Fibroblast of skin of right biceps (primary cell): Measurements from ENCODE around the gene CABP1.
A peak's percentile ranks its signal among the peaks of the same experiment; 100 is the strongest.

ENCODE experiments used
- DNase-seq: peaks from one replicate; pipeline ENCODE4 v3.0.0-alpha.2; 2013

Gene CABP1

GRCh38 chr12:120640861-120641833, 721 bp downstream of the CABP1 start:
- peak; percentile 45 for DNase-seq

- DNase-seq: no peak
Measured at GRCh38 chr12:120642121-120642520, 1.7 kb downstream of the CABP1 start.

GRCh38 chr12:120642826-120643225, 2.4 kb downstream of the CABP1 start:
- no peak for DNase-seq

GRCh38 chr12:120643574-120643973, 3.1 kb downstream of the CABP1 start:
- DNase-seq: no peak

- DNase-seq: no peak
Measured at GRCh38 chr12:120646044-120646443, 5.6 kb downstream of the CABP1 start.

- no peak for DNase-seq
Measured at GRCh38 chr12:120647375-120647755, 6.9 kb downstream of the CABP1 start.

GRCh38 chr12:120649442-120650232, 9.2 kb downstream of the CABP1 start:
- DNase-seq: no peak

GRCh38 chr12:120650233-120650690, 9.8 kb downstream of the CABP1 start:
- no peak for DNase-seq

GRCh38 chr12:120651821-120652220, 11.4 kb downstream of the CABP1 start:
- DNase-seq: no peak

- no peak for DNase-seq
Measured at GRCh38 chr12:120652656-120653435, 12.4 kb downstream of the CABP1 start.

GRCh38 chr12:120653611-120654010, 13.2 kb downstream of the CABP1 start:
- no peak for DNase-seq

- no peak for DNase-seq
Measured at GRCh38 chr12:120654656-120655055, 14.2 kb downstream of the CABP1 start.

GRCh38 chr12:120656008-120656407, 15.6 kb downstream of the CABP1 start:
- no peak for DNase-seq

- no peak for DNase-seq
Measured at GRCh38 chr12:120658286-120659150, 18.1 kb downstream of the CABP1 start.

- no peak for DNase-seq
Measured at GRCh38 chr12:120659151-120659525, 18.7 kb downstream of the CABP1 start.

- no peak for DNase-seq
Measured at GRCh38 chr12:120661432-120661831, 21.0 kb downstream of the CABP1 start.

- no peak for DNase-seq
Measured at GRCh38 chr12:120662879-120663278, 22.5 kb downstream of the CABP1 start.

GRCh38 chr12:120663741-120664140, 23.3 kb downstream of the CABP1 start:
- DNase-seq: no peak

- DNase-seq: no peak
Measured at GRCh38 chr12:120666571-120667390, 26.4 kb downstream of the CABP1 start.

GRCh38 chr12:120668091-120668867, 27.9 kb downstream of the CABP1 start:
- DNase-seq: no peak
